ACHN (cell line): Measurements from ENCODE around the gene RPS2.
"Not testable (repeated sequence)": the region's sequence is repeated elsewhere in the genome, so short reads cannot be mapped to it uniquely, and the experiment has no call there.

Experiments
- DNase-seq: peaks from one replicate; pipeline ENCODE4 v3.0.0-alpha.2; 2015
- in situ Hi-C: cut with HindIII; loops from 2 replicates; pipeline ENCODE4 v1.10.0; 2017; ENCODE audit warnings: low sequenced_read_pairs, low pct_ligation_motif_present, low pct_unique_long_range_greater_than_20kb

Gene RPS2

GRCh38 chr16:1932050-1933028, 32.3 kb downstream of the RPS2 start:
- in situ Hi-C loops, result no loop called here
- peak; percentile 71 for DNase-seq

- in situ Hi-C loops, result no loop called here
- no peak for DNase-seq
Measured at GRCh38 chr16:1930338-1930720, 34.3 kb downstream of the RPS2 start.

GRCh38 chr16:1929578-1930337, 34.9 kb downstream of the RPS2 start:
- DNase-seq, result peak; percentile 89
- in situ Hi-C loops, result no loop called here

GRCh38 chr16:1929105-1929504, 35.5 kb downstream of the RPS2 start:
- DNase-seq, result peak; percentile 72
- in situ Hi-C loops, result no loop called here

- in situ Hi-C loops, result no loop called here
Measured at GRCh38 chr16:1926271-1926670, 38.4 kb downstream of the RPS2 start.

GRCh38 chr16:1924095-1924494, 40.5 kb downstream of the RPS2 start:
- in situ Hi-C loops, result no loop called here
- DNase-seq, result no peak

More at GRCh38 chr16:1926271-1926670, 38.4 kb downstream of the RPS2 start:
- no peak for DNase-seq

GRCh38 chr16:1923299-1924034, 41.2 kb downstream of the RPS2 start:
- no peak for DNase-seq
- in situ Hi-C loops, result no loop called here

GRCh38 chr16:1922357-1922756, 42.3 kb downstream of the RPS2 start:
- in situ Hi-C loops, result no loop called here
- no peak for DNase-seq

- peak; percentile 35 for DNase-seq
- in situ Hi-C loops, result no loop called here
Measured at GRCh38 chr16:1920727-1921171, 43.9 kb downstream of the RPS2 start.

- in situ Hi-C loops, DNase-seq: not testable (repeated sequence)
Measured at GRCh38 chr16:1920122-1920521, 44.5 kb downstream of the RPS2 start.

- DNase-seq, result no peak
- in situ Hi-C loops, result no loop called here
Measured at GRCh38 chr16:1919327-1919998, 45.2 kb downstream of the RPS2 start.

GRCh38 chr16:1918351-1919326, 46.0 kb downstream of the RPS2 start, which contains the start of gene HS3ST6:
Gene HS3ST6 (minus strand): TSS chr16:1918415. CDS start chr16:1918323, 92 bp downstream.
- in situ Hi-C loops, result no loop called here
- no peak for DNase-seq

- no peak for DNase-seq
- in situ Hi-C loops, result no loop called here
Measured at GRCh38 chr16:1917665-1918350, 46.8 kb downstream of the RPS2 start.

GRCh38 chr16:1917056-1917664, 47.5 kb downstream of the RPS2 start:
- in situ Hi-C loops, result no loop called here
- DNase-seq, result no peak

- no peak for DNase-seq
- in situ Hi-C loops, result no loop called here
Measured at GRCh38 chr16:1916640-1916990, 48.0 kb downstream of the RPS2 start.
